H1 (cell line): ENCODE data around the gene WHAMM. TPM values are rescaled to one million over a fixed set of nuclear protein-coding genes. Genes with fewer than 3 reads are reported as not detected.

ENCODE experiments used
- ATF2 ChIP-seq: IDR thresholded peaks from 2 replicates; pipeline ENCODE4 v1.6.1; 2012; ENCODE audit warnings: low read length, inconsistent platforms
- JUND ChIP-seq: IDR thresholded peaks from 2 replicates; pipeline ENCODE4 v1.6.1; 2011; ENCODE audit warnings: mild to moderate bottlenecking, improper control_type of control experiment, low read length
- RNF2 ChIP-seq: fragments of 200-900, 300-1000 bp; sonication (generic); IDR thresholded peaks from 2 replicates; pipeline ENCODE4 v1.7.1; 2016; ENCODE audit warnings: borderline replicate concordance, low read depth, mild to moderate bottlenecking, antibody characterized with exemption, low read length; ENCODE audit not compliant: poor library complexity, severe bottlenecking; ENCODE audit errors: missing control alignments
- SP1 ChIP-seq: IDR thresholded peaks from 2 replicates; pipeline ENCODE4 v1.6.1; 2011; ENCODE audit warnings: low read depth, low read length
- TAF7 ChIP-seq: optimal IDR thresholded peaks from 2 replicates; pipeline ENCODE3; 2011; ENCODE audit warnings: low read depth, mild to moderate bottlenecking, inconsistent platforms, low read length, moderate library complexity, borderline replicate concordance
- polyA plus RNA-seq, 7 experiments: library from polyadenylated mRNA; depleted of rRNA in 3 of 7; stranded (reverse) in 5 of 7; unstranded in 2 of 7; fragments of >200 nt in 5 of 7; fragments of 200-250 nt in 2 of 7; gene quantifications; 1 replicate in 5 of 7; 2 replicates in 1 of 7; 4 replicates in 1 of 7; pipeline versions ENCODE4 v1.2.1 to v1.2.3, GENCODE V29; 2011 to 2013; ENCODE audit warnings: missing spikeins in 2 of 7, mixed read lengths in 2 of 7
- total RNA-seq: library from RNA; stranded (reverse); fragmentation: NEBNext Ultra II Directional; extraction: Animal tissue kit (Norgen Biotek cat#: 25700); gene quantifications from 2 replicates; pipeline ENCODE4 v1.2.1, GENCODE V29; 2021
- TF ChIP-seq, protein P1 (sequence below): fragments of 300-600 bp; sonication (generic); IDR thresholded peaks from 2 replicates; pipeline ENCODE4 v1.7.1; 2012; ENCODE audit warnings: low read length, moderate library complexity, mild to moderate bottlenecking, inconsistent platforms; ENCODE audit not compliant: insufficient replicate concordance

The WHAMM gene
- total and polyA plus RNA-seq, 2 of the 8 experiments (the other 6 are each of a cell fraction or from before 2014, with no cell fraction given) = 1.1 to 3.3 TPM

DNA sequence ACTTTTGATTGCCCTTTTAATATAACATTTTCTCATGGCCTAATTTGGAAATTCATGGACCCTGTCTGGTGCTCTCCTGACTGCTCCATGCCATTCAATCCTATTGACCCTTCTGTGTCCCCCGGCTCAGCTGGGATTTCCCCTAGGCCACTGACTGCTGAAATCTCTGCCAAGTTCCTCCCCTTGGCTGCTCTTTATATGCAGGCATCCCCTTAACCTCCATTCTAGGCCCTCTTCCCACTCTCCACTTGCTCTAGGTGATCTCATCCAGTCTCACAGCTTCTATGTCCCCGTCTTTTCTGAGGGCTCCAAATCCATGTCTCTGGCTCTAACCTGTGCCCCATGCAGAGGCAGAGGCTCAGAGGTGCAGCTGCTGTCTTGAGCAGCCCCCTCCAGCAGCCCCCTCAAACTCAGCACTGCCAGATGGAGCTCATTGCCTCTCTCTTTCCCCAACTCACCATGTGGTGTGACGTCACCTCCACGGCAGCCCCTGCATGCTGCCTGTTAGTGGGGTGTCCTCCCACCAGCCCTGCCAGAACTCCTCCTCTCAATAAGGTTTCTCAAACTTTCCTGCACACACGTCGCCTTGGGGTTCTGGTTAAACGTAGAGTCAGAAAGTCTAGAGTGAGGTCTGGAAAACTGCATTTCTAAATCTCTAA, 10.1 kb upstream of the WHAMM start (continued):
- TF ChIP-seq ATF2 (no peak), SP1 (no peak), TAF7 (no peak), RNF2 (no peak), JUND (no peak)
- TF ChIP-seq, protein P1, sequence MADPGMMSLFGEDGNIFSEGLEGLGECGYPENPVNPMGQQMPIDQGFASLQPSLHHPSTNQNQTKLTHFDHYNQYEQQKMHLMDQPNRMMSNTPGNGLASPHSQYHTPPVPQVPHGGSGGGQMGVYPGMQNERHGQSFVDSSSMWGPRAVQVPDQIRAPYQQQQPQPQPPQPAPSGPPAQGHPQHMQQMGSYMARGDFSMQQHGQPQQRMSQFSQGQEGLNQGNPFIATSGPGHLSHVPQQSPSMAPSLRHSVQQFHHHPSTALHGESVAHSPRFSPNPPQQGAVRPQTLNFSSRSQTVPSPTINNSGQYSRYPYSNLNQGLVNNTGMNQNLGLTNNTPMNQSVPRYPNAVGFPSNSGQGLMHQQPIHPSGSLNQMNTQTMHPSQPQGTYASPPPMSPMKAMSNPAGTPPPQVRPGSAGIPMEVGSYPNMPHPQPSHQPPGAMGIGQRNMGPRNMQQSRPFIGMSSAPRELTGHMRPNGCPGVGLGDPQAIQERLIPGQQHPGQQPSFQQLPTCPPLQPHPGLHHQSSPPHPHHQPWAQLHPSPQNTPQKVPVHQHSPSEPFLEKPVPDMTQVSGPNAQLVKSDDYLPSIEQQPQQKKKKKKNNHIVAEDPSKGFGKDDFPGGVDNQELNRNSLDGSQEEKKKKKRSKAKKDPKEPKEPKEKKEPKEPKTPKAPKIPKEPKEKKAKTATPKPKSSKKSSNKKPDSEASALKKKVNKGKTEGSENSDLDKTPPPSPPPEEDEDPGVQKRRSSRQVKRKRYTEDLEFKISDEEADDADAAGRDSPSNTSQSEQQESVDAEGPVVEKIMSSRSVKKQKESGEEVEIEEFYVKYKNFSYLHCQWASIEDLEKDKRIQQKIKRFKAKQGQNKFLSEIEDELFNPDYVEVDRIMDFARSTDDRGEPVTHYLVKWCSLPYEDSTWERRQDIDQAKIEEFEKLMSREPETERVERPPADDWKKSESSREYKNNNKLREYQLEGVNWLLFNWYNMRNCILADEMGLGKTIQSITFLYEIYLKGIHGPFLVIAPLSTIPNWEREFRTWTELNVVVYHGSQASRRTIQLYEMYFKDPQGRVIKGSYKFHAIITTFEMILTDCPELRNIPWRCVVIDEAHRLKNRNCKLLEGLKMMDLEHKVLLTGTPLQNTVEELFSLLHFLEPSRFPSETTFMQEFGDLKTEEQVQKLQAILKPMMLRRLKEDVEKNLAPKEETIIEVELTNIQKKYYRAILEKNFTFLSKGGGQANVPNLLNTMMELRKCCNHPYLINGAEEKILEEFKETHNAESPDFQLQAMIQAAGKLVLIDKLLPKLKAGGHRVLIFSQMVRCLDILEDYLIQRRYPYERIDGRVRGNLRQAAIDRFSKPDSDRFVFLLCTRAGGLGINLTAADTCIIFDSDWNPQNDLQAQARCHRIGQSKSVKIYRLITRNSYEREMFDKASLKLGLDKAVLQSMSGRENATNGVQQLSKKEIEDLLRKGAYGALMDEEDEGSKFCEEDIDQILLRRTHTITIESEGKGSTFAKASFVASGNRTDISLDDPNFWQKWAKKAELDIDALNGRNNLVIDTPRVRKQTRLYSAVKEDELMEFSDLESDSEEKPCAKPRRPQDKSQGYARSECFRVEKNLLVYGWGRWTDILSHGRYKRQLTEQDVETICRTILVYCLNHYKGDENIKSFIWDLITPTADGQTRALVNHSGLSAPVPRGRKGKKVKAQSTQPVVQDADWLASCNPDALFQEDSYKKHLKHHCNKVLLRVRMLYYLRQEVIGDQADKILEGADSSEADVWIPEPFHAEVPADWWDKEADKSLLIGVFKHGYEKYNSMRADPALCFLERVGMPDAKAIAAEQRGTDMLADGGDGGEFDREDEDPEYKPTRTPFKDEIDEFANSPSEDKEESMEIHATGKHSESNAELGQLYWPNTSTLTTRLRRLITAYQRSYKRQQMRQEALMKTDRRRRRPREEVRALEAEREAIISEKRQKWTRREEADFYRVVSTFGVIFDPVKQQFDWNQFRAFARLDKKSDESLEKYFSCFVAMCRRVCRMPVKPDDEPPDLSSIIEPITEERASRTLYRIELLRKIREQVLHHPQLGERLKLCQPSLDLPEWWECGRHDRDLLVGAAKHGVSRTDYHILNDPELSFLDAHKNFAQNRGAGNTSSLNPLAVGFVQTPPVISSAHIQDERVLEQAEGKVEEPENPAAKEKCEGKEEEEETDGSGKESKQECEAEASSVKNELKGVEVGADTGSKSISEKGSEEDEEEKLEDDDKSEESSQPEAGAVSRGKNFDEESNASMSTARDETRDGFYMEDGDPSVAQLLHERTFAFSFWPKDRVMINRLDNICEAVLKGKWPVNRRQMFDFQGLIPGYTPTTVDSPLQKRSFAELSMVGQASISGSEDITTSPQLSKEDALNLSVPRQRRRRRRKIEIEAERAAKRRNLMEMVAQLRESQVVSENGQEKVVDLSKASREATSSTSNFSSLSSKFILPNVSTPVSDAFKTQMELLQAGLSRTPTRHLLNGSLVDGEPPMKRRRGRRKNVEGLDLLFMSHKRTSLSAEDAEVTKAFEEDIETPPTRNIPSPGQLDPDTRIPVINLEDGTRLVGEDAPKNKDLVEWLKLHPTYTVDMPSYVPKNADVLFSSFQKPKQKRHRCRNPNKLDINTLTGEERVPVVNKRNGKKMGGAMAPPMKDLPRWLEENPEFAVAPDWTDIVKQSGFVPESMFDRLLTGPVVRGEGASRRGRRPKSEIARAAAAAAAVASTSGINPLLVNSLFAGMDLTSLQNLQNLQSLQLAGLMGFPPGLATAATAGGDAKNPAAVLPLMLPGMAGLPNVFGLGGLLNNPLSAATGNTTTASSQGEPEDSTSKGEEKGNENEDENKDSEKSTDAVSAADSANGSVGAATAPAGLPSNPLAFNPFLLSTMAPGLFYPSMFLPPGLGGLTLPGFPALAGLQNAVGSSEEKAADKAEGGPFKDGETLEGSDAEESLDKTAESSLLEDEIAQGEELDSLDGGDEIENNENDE = no peak
